Nucleus accumbens (tissue), 56 donors: ENCODE results near the gene TFDP2.
"Not testable (repeated sequence)": the region's sequence is repeated elsewhere in the genome, so short reads cannot be mapped to it uniquely, and the experiment has no call there.

Experiments
- DNase-seq, 56 donors: peaks; one replicate each; lab custom pipeline; 2025; lab: John Stamatoyannopoulos, UW

TFDP2 gene

GRCh38 chr3:142028243-142028777, 121.0 kb downstream of the TFDP2 start:
- DNase-seq, result peak in 1 of 56 donors; percentile 6

GRCh38 chr3:142027735-142028134, 121.6 kb downstream of the TFDP2 start:
- DNase-seq, result peak in 1 of 56 donors; percentile 1

GRCh38 chr3:142027300-142027699, 122.0 kb downstream of the TFDP2 start:
- DNase-seq, result no peak

GRCh38 chr3:142026333-142026732, 123.0 kb downstream of the TFDP2 start:
- DNase-seq, result no peak

GRCh38 chr3:142022381-142022780, 127.0 kb downstream of the TFDP2 start:
- no peak for DNase-seq

- no peak for DNase-seq
Observed at GRCh38 chr3:142021127-142021526, 128.2 kb downstream of the TFDP2 start.

- DNase-seq, result no peak
Observed at GRCh38 chr3:142019794-142020320, 129.5 kb downstream of the TFDP2 start.

- DNase-seq, result no peak
Observed at GRCh38 chr3:142013993-142014392, 135.4 kb downstream of the TFDP2 start.

GRCh38 chr3:142013326-142013980, 135.9 kb downstream of the TFDP2 start:
- no peak for DNase-seq

GRCh38 chr3:142009029-142009428, 140.3 kb downstream of the TFDP2 start:
- DNase-seq, result no peak

GRCh38 chr3:142007710-142008399, 141.5 kb downstream of the TFDP2 start:
- DNase-seq, result no peak

- not testable (repeated sequence) for DNase-seq
Observed at GRCh38 chr3:142004957-142005356, 144.4 kb downstream of the TFDP2 start.

- DNase-seq, result no peak
Observed at GRCh38 chr3:142004025-142004424, 145.3 kb downstream of the TFDP2 start.

- DNase-seq, result no peak
Observed at GRCh38 chr3:142003291-142003690, 146.1 kb downstream of the TFDP2 start.

- DNase-seq, result no peak
Observed at GRCh38 chr3:142000325-142000870, 148.9 kb downstream of the TFDP2 start.

- no peak for DNase-seq
Observed at GRCh38 chr3:141998669-141999290, 150.6 kb downstream of the TFDP2 start.

GRCh38 chr3:141996437-141996836, 152.9 kb downstream of the TFDP2 start:
- no peak for DNase-seq

- DNase-seq, result no peak
Observed at GRCh38 chr3:141994856-141995255, 154.5 kb downstream of the TFDP2 start.

GRCh38 chr3:141992512-141992911, 156.8 kb downstream of the TFDP2 start:
- DNase-seq, result no peak

GRCh38 chr3:141986548-141987107, 162.7 kb downstream of the TFDP2 start:
- no peak for DNase-seq

GRCh38 chr3:141981084-141981483, 168.3 kb downstream of the TFDP2 start:
- DNase-seq, result no peak
